ENCODE data around the gene FAM162B. TPM values are rescaled to one million over a fixed set of nuclear protein-coding genes. Genes with fewer than 3 reads are reported as not detected.
"Not testable (repeated sequence)": the region's sequence is repeated elsewhere in the genome, so short reads cannot be mapped to it uniquely, and the experiment has no call there.

The FAM162B gene
- total and polyA plus RNA-seq, 11 donors: 2.7 to 8.9 (median 3.5) TPM

DNA sequence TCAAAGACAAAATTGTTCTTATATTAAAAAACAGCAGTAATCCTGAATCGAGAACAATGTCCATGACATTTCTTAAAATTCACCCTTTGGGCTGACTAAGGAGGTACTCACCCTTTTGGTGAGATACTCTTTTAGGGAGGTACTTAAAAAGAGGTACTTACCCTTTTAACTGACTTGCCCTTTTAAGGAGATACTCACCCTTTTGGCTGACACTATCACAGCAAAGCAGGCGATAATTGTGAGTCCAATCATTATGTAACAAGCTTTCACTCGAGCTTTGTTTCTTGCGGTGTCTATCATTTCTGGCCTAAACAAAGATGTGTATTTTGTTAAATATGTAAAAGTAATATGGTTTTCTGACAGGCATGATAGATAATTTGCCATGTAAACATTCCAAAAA, 3.7 kb downstream of the FAM162B start:
- H3K27me3 ChIP-seq: peaks cover 0 to 48% (median 19%) of the 10 kb centered on the region in 9 donors
- peaks cover 0 to 19% (median 6%) of the 10 kb centered on the region in 12 donors for H3K4me1 ChIP-seq
- ATAC-seq (no peak), DNase-seq (no peak)
- no peak overlapping the region for H3K27ac ChIP-seq
- H3K9me3 ChIP-seq: no peaks in the 10 kb centered on the region
- WGBS, 4 donors: 62 to 73% (median 68%) methylated on average over 4 of the region's 4 CpGs
- peaks cover 0 to 6% (median 0%) of the 10 kb centered on the region in 9 donors for H3K36me3 ChIP-seq
- no peak overlapping the region for H3K4me3 ChIP-seq
- TF ChIP-seq CTCF (IDR thresholded peaks at IDR 0.05) (no peak), POLR2A (IDR thresholded peaks at IDR 0.05) (no peak)
- intact Hi-C loops (cut with DNase I): no loop called here

DNA sequence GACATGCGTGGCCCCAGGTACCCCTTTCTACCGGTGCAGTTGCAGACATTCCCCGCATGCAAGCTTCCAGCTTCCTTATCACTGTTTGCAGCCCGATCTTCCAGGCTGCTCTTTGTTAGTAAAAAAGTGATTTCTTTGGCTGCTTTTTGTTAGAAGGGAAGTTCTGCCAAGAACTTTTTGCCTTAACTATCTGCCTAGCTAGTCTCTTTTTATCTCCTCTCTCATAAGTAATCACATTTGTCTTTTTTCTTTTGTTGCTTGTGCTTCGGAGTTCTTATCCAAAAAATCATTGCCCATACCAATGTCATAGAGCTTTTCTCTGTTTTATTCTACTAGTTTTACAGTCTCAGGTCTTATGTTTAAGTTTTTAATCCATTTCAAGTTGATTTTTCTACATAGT, 20.3 kb downstream of the FAM162B start:
- Histone ChIP-seq H3K4me3 (no peak overlapping the region), H3K4me1 (no peaks in the 10 kb centered on the region), H3K27ac (no peak overlapping the region), H3K36me3 (no peaks in the 10 kb centered on the region), H3K9me3 (peaks cover 0 to 23% (median 0%) of the 10 kb centered on the region in 12 donors), H3K27me3 (no peaks in the 10 kb centered on the region)
- DNase-seq (no peak), ATAC-seq (no peak)
- intact Hi-C loops (cut with DNase I): no loop called here
- TF ChIP-seq CTCF (IDR thresholded peaks at IDR 0.05) (no peak), POLR2A (IDR thresholded peaks at IDR 0.05) (no peak)
- WGBS, 4 donors: 54 to 72% (median 67%) methylated on average over 5 of the region's 5 CpGs

DNA sequence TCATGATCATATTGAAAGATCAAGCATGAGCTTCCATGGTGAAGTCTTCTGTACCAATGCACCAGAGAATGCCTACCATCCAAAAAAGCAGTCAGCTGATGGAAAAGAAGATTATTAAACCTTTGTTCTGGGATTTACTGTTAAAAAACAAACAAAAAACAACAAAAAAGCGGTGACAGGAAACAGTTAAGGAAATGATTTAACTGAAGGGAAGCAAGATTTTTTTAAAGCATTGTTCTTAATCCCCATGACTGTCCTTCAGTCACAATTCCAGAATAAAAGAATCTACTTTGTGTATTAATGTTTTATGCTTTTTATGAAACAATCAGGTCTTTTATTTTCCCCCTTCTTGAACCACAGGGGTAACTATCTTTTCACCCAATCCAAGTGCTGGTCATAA, 23.9 kb downstream of the FAM162B start:
- peaks cover 0 to 30% (median 4%) of the 10 kb centered on the region in 12 donors for H3K9me3 ChIP-seq
- DNase-seq (no peak), ATAC-seq (no peak)
- no peaks in the 10 kb centered on the region for H3K4me1 ChIP-seq
- no peak overlapping the region for H3K27ac ChIP-seq
- 59 to 69% (median 65%) methylated on average over 1 of the region's 1 CpG for WGBS, 4 donors
- intact Hi-C loops (cut with DNase I): no loop called here
- no peaks in the 10 kb centered on the region for H3K27me3 ChIP-seq
- H3K4me3 ChIP-seq: no peak overlapping the region
- H3K36me3 ChIP-seq: peaks cover 0 to 5% (median 0%) of the 10 kb centered on the region in 9 donors
- no peak for TF ChIP-seq CTCF (IDR thresholded peaks at IDR 0.05)
- TF ChIP-seq POLR2A (IDR thresholded peaks at IDR 0.05): no peak

GRCh38 chr6:116740486-116740885, 25.0 kb downstream of the FAM162B start:
- peaks cover 0 to 31% (median under 1%) of the 10 kb centered on the region in 12 donors for H3K9me3 ChIP-seq
- H3K27me3 ChIP-seq; H3K27ac ChIP-seq; H3K4me1 ChIP-seq; DNase-seq; intact Hi-C loops (cut with DNase I); H3K4me3 ChIP-seq; ATAC-seq; H3K36me3 ChIP-seq: not testable (repeated sequence)
- WGBS, 4 donors: 92 to 98% (median 93%) methylated on average over 3 of the region's 3 CpGs

DNA sequence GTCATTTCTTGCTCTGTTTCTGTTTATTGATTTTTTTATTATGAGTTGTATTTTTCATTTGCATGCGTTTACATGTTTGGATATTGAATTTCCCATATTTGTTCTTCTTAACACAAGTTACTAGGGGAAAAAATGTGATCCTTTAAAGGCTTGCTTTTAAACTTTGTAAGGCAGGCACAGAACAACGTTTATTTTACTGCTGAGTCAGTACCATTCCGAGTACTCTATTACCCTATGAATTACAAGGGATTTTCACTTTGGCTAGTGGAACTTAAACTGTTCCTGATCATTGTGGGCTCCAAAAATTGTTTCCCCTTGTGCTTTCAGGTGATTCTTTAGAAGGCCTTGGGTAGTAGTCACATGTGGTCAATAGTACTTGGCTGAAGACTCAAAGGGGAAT, 28.5 kb downstream of the FAM162B start:
- Histone ChIP-seq H3K4me3 (no peak overlapping the region), H3K36me3 (peaks cover 0 to 23% (median 15%) of the 10 kb centered on the region in 9 donors), H3K9me3 (peaks cover 0 to 29% (median 0%) of the 10 kb centered on the region in 12 donors), H3K4me1 (no peaks in the 10 kb centered on the region), H3K27me3 (no peaks in the 10 kb centered on the region), H3K27ac (no peak overlapping the region)
- DNase-seq (no peak), ATAC-seq (no peak)
- intact Hi-C loops (cut with DNase I): no loop called here
- 97 to 99% (median 97%) methylated on average over 3 of the region's 3 CpGs for WGBS, 4 donors
- TF ChIP-seq POLR2A (IDR thresholded peaks at IDR 0.05): no peak
- no peak for TF ChIP-seq CTCF (IDR thresholded peaks at IDR 0.05)
